ENCODE results near the gene TRIM47. TPM values are rescaled to one million over a fixed set of nuclear protein-coding genes. Genes with fewer than 3 reads are reported as not detected.

TRIM47 gene
- total RNA-seq, 6 experiments from 2014 or later = 1.0 to 2.3 (median 1.5) TPM

DNA sequence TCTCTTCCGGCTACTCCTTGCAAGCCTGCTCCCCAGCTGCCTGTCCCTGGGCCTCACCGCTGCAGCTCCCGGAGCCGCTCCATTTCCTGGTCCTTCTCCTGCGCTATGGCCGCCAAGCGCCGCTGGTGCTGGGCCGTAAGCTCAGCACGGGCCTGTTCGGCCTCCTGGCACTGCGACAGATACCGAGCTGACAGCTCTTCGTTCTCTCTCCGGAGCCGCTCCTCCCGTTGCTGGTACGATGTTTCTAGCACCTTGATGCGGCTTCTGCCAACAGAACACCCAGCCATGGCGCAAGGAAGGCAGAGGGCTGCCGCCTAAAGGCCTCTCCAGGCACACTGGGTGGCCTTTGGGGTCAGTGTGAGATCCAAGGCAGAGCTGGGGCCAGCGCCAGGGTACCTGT is 41.2 kb upstream of the TRIM47 start:
- DNase-seq = no peak
- no peaks in the 10 kb centered on the region for H3K4me1 Mint-ChIP-seq (ENCODE audit: low read depth)
- TF ChIP-seq, protein P1, sequence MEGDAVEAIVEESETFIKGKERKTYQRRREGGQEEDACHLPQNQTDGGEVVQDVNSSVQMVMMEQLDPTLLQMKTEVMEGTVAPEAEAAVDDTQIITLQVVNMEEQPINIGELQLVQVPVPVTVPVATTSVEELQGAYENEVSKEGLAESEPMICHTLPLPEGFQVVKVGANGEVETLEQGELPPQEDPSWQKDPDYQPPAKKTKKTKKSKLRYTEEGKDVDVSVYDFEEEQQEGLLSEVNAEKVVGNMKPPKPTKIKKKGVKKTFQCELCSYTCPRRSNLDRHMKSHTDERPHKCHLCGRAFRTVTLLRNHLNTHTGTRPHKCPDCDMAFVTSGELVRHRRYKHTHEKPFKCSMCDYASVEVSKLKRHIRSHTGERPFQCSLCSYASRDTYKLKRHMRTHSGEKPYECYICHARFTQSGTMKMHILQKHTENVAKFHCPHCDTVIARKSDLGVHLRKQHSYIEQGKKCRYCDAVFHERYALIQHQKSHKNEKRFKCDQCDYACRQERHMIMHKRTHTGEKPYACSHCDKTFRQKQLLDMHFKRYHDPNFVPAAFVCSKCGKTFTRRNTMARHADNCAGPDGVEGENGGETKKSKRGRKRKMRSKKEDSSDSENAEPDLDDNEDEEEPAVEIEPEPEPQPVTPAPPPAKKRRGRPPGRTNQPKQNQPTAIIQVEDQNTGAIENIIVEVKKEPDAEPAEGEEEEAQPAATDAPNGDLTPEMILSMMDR (IDR thresholded peaks at IDR 0.05) = no peak

DNA sequence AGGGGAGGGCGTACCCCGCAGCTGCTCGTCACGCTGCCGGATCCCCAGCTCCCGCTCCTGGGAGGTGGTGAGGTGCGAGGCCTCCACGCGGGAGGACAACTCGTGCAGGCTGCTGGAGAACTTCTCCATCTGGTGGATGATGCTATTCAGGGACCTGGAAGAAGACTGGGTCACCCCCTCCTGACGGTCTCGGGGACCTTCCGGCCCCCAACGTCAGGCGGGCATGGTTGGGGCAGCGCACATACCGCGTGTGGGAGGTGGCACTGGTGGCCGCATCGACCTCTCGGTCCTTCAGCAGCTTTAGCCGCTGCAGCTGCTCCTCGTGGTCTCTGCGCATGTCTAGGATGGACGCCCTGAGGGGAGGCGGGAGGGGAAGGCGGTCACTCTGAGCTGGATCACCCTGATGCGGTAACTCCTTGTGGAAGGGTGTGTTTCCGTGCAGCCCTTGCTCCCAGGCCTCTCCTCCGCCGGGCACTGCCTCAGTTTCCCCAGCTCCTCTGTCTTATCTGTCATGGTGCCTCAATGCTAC is 39.6 kb upstream of the TRIM47 start:
- TF ChIP-seq, protein P1 (IDR thresholded peaks at IDR 0.05) = no peak
- Mint-ChIP-seq H3K4me3 (no peak overlapping the region), H3K9me3 (no peaks in the 10 kb centered on the region), H3K27ac (no peak overlapping the region), H3K27me3 (ENCODE audit: insufficient read depth) (peaks cover 1% of the 10 kb centered on the region), H3K36me3 (ENCODE audit: low read depth) (0 out of 2 replicates have a peak, but pooled peaks cover 4% of the 10 kb centered on the region), H3K4me1 (ENCODE audit: low read depth) (no peaks in the 10 kb centered on the region)
- DNase-seq = no peak

More for the DNA sequence above, 41.2 kb upstream of the TRIM47 start:
- Mint-ChIP-seq H3K36me3 (ENCODE audit: low read depth) (0 out of 2 replicates have a peak, but pooled peaks cover 4% of the 10 kb centered on the region), H3K27me3 (ENCODE audit: insufficient read depth) (peaks cover 1% of the 10 kb centered on the region), H3K4me3 (no peak overlapping the region), H3K9me3 (no peaks in the 10 kb centered on the region), H3K27ac (no peak overlapping the region)

DNA sequence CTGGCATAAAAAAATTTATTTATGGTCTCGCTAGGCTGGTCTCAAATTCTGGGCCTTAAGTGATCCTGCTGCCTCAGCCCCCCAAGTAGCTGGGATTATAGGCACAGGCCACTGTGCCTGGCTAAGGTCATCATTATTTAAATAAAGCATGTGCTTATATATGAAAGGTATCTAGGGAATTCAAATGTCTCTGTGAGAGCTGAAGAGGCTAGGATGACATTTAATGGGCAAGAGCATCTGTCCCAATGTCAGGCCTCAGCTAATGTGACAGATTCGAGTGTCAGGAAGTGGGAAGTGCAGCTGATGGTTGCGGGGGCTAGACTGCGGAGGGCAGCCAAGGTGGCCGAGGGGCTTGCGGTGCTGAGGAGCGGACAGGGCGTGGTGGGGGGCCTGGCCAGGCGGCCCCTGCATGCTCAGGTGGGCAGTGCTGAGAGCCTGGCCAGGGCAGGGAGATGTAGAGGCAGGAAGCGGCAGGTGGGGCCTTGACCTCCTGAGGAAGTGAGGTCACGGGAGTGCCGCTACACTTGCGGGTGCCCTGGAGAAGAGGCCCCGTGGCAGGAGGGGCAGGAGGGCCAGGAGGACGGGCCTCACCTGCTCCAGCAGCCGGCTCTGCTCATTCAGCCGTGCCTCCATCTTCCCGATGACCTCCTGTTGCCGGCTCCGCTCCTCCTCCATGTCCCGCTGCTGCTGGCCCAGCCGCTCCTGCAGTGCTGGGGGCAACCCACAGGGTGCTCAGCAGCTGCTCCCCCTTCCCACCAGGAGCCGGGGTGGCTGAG is 38.9 kb upstream of the TRIM47 start:
- H3K4me3 Mint-ChIP-seq = no peak overlapping the region
- no peaks in the 10 kb centered on the region for H3K9me3 Mint-ChIP-seq
- H3K27ac Mint-ChIP-seq = no peak overlapping the region
- H3K36me3 Mint-ChIP-seq (ENCODE audit: low read depth) = 0 out of 2 replicates have a peak, but pooled peaks cover 4% of the 10 kb centered on the region
- TF ChIP-seq, protein P1 (IDR thresholded peaks at IDR 0.05) = no peak
- H3K27me3 Mint-ChIP-seq (ENCODE audit: insufficient read depth) = peaks cover 1% of the 10 kb centered on the region
- H3K4me1 Mint-ChIP-seq (ENCODE audit: low read depth) = no peaks in the 10 kb centered on the region
- DNase-seq = no peak

DNA sequence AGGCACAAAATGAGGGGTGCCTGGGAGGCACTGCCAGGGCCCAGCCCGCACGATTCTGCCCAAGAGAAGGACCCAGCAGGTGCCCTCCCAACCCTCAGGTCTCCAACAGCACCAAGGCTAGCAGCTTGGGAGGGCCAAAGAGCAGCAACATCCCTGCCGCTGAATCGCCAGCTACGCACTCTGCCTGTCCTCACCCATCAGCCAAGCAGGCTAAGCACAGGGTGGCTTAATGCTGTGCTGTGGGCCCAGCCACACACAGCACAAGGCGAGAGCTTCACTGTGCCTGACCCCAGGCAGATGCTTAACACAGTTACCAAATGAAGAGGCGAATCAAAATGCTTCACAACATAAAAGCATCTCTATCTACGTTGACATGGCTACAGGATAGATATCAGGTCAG is 36.9 kb upstream of the TRIM47 start:
- TF ChIP-seq, protein P1 (IDR thresholded peaks at IDR 0.05) = no peak
- H3K9me3 Mint-ChIP-seq = no peaks in the 10 kb centered on the region
- H3K36me3 Mint-ChIP-seq (ENCODE audit: low read depth) = 0 out of 2 replicates have a peak, but pooled peaks cover 4% of the 10 kb centered on the region
- peaks cover 1% of the 10 kb centered on the region for H3K27me3 Mint-ChIP-seq (ENCODE audit: insufficient read depth)
- H3K4me1 Mint-ChIP-seq (ENCODE audit: low read depth) = no peaks in the 10 kb centered on the region
- no peak overlapping the region for H3K4me3 Mint-ChIP-seq
- no peak for DNase-seq
- no peak overlapping the region for H3K27ac Mint-ChIP-seq

DNA sequence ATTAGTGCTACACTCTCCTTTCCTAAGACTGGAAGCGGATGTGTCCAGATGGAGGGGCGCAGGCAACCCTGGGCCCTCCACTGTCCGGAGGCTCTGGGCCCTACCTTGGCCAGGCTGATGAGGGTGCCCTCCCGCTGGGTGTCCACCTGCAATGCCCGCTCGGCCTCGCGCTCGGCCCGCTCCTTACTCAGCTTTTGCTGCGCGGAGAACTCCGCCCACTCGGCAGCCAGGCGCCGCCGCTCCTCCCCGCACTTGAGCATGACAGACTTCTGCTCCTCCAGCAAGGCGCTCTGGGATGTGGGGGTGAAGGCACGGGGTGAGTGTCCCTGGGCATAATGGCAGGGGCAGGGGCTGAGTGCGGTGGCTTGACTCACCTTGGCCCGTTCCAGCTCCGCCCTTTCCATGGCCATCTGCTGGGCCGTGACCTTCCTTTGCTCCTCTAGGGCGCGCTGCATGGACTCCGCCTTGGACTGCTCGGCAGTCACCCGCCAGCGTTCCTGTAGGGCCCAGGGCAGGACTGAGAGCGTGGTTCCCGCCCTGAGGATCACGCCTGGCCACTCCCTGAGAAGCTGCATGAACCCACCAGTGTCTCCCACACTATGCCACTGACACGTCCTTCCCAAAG is 36.4 kb upstream of the TRIM47 start:
- Mint-ChIP-seq H3K27me3 (ENCODE audit: insufficient read depth) (peaks cover 1% of the 10 kb centered on the region), H3K27ac (no peak overlapping the region), H3K4me3 (no peak overlapping the region), H3K36me3 (ENCODE audit: low read depth) (0 out of 2 replicates have a peak, but pooled peaks cover 4% of the 10 kb centered on the region), H3K9me3 (no peaks in the 10 kb centered on the region), H3K4me1 (ENCODE audit: low read depth) (0 out of 2 replicates have a peak, but pooled peaks cover 4% of the 10 kb centered on the region)
- TF ChIP-seq, protein P1 (IDR thresholded peaks at IDR 0.05) = no peak
- no peak for DNase-seq

Data from HFFc6 (cell line).